NCI-H146 treated with DMSO at 0.1 percent for 48 hours (cell line): Measurements from ENCODE around the gene PAK6.

Experiments used
- DNase-seq: peaks from one replicate; lab custom pipeline; 2025; ENCODE audit not compliant: unreplicated experiment; lab: John Stamatoyannopoulos, UW

The PAK6 gene

GRCh38 chr15:40255033-40255432, 16.2 kb downstream of the PAK6 start:
- no peak for DNase-seq

- no peak for DNase-seq
These were observed 17.9 kb downstream of the PAK6 start for GRCh38 chr15:40256638-40257235.

DNA sequence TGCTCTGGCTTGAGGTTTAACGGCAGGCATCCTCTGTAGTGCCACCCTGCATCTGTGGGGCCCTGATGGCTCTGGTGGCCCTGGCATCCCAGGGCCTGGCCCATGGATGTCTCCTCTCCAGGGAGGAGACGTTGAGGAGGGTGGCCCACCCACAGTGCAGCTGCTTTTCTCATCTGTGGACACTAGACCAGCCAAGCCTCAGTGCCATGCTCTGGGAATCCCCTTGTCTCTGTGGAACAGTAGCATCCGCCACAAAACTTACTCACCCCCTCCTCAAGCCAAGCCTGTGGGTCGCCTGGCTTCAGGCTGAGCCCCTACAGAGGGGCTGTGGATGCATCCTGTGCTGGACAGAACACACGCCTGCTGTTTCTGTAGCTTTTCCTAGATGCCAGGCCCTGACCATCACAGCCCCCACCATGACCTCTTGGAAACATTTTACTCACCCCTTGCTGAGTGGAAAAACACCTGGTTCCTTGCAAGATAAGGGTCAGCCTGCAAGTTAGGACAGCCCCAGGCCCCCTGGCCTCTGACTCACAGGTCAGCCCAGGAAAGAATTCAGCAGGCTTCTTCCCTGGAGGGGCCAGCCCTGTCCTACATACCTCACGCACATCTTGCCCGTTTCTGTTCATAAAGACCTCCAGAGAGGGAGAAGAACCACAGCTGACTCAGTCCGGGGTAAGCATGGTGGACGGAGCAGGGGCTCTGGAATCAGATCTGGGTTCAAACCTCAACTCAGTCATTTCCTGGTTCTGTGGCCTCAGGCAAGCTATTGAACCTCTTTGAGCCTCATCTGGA, 19.0 kb downstream of the PAK6 start:
- DNase-seq = no peak

GRCh38 chr15:40258544-40258943, 19.7 kb downstream of the PAK6 start:
- no peak for DNase-seq

- DNase-seq = no peak
These were observed 20.2 kb downstream of the PAK6 start for GRCh38 chr15:40259021-40259420.

GRCh38 chr15:40263024-40263754, 24.3 kb downstream of the PAK6 start:
- no peak for DNase-seq

DNA sequence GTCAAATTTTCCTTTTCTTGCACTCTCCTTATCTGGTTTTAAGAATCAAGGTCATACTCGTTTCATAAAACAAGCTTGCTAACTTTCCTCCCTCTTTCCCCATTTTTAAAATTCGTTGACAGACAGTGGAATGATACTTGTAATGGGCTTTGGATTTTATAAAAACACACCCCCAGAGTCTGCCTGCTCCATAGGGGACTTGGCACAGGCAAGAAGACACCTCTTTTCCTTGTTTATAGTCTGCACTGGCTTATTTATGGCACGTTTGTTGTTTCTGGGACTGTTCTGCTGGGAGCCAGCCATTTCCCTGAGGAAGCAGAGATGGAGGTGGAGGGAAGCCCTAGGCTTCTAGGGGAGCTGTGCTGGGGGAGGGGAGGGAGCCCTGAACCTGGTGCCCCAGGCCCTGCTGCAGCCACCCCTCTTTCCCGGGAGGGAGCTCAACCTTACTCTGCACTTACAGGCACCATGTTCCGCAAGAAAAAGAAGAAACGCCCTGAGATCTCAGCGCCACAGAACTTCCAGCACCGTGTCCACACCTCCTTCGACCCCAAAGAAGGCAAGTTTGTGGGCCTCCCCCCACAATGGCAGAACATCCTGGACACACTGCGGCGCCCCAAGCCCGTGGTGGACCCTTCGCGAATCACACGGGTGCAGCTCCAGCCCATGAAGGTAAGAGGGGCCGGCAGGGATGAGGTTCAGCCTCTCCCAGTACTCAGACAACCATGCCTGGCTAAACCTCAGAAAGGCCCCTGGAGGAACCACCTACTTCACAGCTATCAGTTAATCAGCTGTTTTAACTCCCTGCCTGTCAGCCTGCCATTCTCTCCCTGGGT, 25.7 kb downstream of the PAK6 start:
- no peak for DNase-seq

DNA sequence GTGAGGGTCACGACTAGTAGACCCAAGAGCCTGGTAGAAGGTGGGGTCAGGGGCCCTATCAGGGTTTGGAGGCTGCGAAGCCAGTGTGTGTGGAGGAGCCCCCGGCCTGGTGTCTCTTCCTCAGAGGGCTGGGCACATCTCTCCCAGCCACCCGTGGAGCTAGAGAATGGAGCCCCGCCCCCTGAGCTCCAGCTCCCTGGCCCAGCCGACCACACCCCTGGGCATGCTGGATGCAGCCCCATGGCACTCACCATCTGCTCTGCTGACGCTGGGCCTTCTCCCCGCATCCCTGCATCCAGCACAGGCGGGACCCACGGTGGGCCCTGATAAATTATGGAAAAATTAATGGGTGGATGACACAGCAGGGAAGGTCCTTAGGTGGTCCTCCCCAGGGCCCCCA, 26.5 kb downstream of the PAK6 start:
- DNase-seq = no peak

GRCh38 chr15:40265875-40266274, 27.0 kb downstream of the PAK6 start:
- DNase-seq = no peak

DNA sequence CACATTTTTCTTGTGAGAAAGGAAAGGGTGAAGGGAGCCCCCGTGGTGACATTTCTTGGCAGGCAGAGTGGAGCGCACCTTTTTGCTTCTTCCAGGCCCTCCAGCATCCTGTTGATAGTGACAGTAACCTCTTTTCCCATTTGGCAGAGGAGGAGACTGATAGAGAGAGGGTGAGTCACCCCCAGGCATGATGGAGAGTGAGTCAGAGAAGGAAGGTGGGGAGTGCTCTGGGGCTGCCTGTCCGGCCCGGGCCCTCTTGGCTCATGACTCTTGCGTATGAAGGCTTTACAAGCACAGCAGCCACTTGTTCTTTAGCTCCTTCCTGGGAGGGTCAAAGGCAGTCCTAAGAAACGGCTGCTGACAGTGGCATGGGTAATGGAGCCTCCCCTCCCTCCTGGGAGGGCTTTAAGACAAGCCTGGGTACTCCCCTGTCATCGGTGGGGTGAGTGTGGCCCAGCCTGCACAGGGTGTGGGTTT, 28.0 kb downstream of the PAK6 start:
- DNase-seq = no peak

- no peak for DNase-seq
These were observed 28.8 kb downstream of the PAK6 start for GRCh38 chr15:40267670-40268069.

GRCh38 chr15:40269604-40270003, 30.7 kb downstream of the PAK6 start:
- no peak for DNase-seq

GRCh38 chr15:40270246-40270995, 31.6 kb downstream of the PAK6 start:
- DNase-seq = no peak

DNA sequence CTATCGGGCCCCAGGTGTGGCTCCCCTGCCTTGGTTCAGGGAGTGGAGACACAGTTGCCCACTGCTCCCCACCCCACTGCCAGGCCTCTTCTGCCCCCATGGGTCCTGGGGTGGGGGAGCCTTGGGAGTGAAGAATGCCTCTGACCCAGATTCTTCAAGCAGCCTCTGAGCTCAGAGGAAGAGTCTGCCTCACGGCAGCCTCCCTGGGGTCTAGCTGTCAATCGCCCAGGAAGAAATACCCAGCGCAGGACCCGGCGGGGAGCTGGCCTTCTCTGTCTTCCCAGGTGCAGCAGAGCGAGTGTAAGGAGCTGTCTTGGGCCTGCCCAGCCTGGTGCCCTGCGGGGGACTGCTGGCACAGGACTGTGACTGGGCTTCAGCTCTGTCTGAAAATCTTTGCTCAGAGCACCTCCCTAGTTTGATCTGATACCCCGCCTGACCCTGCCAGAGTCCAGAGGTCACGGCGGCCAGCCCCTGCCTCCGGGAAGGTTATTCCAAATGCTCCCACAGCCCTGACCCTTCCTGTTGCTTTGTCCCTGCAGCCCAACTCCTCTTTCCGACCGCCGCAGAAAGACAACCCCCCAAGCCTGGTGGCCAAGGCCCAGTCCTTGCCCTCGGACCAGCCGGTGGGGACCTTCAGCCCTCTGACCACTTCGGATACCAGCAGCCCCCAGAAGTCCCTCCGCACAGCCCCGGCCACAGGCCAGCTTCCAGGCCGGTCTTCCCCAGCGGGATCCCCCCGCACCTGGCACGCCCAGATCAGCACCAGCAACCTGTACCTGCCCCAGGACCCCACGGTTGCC, 33.0 kb downstream of the PAK6 start:
- DNase-seq = no peak

- no peak for DNase-seq
These were observed 33.7 kb downstream of the PAK6 start for GRCh38 chr15:40272485-40273056.

GRCh38 chr15:40273428-40273827, 34.6 kb downstream of the PAK6 start:
- no peak for DNase-seq

DNA sequence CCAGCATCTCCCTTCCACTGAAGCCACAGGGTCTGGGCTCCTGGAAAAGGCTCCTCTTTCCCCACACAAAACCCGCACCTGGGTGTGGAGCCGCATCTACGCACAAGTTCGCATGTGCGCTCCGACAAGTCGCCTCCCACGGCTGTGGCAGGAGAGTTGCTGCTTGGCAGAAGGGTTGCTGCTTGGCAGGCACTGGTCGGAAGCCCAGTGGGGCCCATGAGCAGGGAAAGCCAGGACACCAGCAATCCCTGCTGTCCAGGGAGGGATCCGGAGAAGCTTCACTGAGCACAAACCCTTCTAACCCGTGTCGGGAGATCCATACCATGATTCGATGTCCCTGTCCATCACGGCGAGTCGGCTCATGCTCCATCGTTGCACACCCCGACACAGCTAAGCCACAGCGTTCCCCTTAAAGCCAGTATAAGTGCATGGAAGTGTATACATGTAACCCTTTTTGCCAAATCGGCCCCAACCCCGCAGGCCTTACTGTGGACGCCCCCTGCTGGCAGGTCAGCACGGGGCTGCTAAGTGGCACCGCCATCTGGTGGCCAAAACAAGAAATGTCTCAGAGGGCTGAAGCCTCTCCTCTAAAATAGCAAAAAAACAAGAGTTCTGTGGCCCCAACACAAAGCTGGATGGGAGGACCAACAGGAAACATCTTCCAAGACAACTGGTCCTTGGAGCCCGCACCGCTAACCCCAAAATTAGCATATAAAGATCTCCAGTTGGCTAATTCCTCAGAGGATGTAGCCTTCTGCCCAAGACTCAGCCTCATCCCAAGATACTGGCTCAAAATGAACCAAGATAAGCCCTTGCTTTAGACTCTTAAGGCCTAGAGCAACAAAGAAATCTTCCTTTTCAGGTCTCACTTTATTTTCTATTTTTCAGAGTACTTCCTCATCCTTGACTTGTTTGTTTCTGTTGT, 35.7 kb downstream of the PAK6 start:
- DNase-seq = peak; percentile 32

- DNase-seq = no peak
These were observed 36.7 kb downstream of the PAK6 start for GRCh38 chr15:40275523-40275922.
